ENCODE data around the gene ASPN.

DNA sequence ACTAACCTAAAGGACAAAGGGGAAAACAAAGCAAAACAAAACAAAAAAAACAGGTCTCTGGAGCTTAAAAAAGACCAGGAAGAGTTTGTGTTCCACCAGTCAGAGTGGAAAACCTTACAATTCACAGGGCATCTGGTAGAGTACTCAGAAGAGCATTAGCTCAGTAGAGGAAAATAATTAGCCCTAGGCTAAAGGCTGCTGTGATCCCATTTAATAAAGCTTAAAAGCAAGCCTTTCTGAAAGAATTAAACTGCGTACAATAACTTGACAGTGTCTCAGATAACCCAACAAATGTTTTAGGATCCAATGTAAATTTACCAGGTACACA lies 46.2 kb upstream of the ASPN start:
- TF ChIP-seq, protein P1, sequence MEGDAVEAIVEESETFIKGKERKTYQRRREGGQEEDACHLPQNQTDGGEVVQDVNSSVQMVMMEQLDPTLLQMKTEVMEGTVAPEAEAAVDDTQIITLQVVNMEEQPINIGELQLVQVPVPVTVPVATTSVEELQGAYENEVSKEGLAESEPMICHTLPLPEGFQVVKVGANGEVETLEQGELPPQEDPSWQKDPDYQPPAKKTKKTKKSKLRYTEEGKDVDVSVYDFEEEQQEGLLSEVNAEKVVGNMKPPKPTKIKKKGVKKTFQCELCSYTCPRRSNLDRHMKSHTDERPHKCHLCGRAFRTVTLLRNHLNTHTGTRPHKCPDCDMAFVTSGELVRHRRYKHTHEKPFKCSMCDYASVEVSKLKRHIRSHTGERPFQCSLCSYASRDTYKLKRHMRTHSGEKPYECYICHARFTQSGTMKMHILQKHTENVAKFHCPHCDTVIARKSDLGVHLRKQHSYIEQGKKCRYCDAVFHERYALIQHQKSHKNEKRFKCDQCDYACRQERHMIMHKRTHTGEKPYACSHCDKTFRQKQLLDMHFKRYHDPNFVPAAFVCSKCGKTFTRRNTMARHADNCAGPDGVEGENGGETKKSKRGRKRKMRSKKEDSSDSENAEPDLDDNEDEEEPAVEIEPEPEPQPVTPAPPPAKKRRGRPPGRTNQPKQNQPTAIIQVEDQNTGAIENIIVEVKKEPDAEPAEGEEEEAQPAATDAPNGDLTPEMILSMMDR (IDR thresholded peaks at IDR 0.05): no peak
- TF ChIP-seq POLR2A (IDR thresholded peaks at IDR 0.05): no peak

Data from testis (tissue), 2 donors.